Raji (cell line): ENCODE measurements around the gene SLC6A19.

ENCODE experiments used
- POLR2A ChIP-seq: IDR thresholded peaks from 2 replicates; pipeline ENCODE4 v1.6.1; 2011; ENCODE audit warnings: low read depth, low read length, control low read depth; ENCODE audit not compliant: insufficient read depth

SLC6A19 gene

DNA sequence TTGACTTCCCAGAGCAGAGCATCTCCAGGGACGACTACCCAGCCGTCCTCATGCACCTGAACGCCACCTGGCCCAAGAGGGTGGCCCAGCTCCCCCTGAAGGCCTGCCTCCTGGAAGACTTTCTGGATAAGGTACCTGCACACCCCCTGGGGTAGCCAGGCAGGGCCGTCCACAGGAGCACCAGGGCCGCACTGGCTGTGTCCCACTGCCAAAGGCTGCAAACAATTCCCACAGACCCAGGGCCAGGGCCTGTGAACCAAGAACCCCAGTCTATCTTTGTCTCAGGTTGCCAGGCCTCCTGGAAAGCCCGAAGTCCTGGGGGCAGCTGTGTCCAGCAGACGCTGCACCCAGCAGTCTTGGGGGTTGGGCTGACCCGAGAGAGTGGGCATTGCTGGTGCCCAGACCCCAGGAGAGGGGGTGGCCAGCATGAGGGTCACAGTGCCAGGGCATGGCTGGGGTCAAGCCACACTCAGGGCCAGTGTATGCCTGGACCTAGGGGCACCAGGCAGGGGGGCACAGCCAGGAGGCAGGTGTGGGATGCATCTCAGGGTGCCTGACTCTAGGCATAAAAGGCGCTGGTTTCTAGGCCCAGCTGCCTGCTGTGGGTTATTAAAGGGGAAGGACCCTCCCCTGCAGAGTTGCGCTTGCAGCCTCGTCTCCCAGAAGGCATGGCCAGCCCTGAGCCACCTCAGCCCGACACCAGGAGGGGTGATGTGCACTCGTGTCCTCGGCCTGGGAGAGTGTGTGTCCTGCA is 41.5 kb downstream of the SLC6A19 start:
- TF ChIP-seq POLR2A: no peak

DNA sequence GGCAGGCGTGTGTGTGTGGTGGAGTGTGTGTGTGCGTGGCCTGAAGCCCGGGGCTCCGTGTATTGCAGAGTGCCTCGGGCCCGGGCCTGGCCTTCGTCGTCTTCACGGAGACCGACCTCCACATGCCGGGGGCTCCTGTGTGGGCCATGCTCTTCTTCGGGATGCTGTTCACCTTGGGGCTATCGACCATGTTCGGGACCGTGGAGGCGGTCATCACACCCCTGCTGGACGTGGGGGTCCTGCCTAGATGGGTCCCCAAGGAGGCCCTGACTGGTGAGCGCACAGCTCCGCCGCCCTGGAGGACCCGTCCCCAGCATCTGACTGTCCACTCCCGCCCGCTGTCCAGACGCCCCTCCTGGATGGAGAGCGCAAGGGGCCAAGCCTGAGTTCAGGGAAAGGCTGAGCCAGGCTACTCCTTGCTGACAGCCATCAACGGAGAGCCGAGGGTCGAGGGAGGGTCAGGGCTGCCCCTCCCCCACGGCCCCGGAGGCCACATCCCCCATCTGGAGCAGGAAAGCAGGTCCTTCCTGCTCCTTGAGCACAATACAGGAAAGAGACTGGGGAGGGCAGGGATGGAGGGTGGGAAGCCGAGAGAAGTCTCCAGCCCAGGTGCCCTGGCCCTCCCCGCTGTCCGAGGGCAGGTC is 42.2 kb downstream of the SLC6A19 start:
- no peak for TF ChIP-seq POLR2A

DNA sequence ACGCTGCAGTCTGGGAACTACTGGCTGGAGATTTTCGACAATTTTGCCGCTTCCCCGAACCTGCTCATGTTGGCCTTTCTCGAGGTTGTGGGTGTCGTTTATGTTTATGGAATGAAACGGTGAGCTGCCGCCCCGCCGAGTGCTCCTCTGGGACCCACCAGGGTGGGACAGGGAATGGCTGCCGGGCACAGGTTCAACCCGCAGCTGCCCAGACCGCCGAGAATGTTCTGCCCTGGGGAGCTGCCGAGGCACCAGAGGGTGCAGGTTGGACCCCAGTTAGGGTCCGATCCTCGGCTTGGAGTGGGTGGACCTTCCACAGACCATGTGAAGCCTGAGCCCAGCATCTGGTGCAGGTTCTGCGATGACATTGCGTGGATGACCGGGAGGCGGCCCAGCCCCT is 42.9 kb downstream of the SLC6A19 start:
- no peak for TF ChIP-seq POLR2A

DNA sequence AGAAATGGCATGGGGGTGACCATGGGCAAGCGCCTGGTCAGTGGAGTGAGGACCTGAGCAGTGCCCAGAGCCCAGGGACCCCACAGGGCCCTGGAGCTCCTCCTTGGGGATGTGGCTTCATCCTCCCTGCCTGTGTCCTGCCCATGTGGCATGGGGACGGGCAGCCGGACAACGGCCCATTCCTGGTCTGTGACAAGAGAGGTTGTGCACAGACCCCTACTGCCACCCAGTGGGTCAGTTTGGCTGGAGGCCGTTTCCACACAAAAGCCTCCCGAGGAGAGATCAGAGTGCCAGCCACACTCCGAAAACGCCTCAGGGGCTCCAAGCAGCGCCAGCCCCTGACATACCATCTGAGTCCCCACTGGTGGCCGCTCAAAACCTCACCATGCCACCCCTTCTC is 43.6 kb downstream of the SLC6A19 start:
- no peak for TF ChIP-seq POLR2A

DNA sequence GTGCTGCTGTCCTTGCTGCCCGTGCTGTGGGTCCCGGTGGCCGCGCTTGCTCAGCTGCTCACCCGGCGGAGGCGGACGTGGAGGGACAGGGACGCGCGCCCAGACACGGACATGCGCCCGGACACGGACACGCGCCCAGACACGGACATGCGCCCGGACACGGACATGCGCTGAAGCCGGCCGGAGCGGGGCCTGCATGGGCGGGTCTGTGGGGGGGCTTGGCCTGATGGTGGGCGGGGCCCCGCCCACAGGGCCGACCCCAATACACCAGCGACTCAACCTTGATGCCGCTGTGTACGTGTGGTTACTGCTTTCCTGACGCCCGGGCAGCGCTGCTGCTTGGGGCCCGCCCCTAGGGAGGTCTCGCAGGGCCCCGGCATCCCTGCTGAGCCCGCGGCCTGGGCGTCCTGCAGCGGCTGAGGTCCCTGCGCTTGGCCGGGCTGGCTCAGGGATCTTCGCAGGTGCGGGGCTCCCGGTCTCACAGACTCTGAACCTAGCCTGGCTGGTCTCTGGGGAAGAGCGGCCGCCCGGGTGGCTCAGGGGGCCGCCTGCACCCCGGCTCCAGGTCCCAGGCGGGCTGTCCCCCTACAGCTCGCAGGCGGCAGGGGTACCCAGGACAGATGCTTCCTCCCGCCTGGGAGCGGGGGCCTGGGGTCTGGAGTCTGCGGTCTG is 44.6 kb downstream of the SLC6A19 start:
- no peak for TF ChIP-seq POLR2A

DNA sequence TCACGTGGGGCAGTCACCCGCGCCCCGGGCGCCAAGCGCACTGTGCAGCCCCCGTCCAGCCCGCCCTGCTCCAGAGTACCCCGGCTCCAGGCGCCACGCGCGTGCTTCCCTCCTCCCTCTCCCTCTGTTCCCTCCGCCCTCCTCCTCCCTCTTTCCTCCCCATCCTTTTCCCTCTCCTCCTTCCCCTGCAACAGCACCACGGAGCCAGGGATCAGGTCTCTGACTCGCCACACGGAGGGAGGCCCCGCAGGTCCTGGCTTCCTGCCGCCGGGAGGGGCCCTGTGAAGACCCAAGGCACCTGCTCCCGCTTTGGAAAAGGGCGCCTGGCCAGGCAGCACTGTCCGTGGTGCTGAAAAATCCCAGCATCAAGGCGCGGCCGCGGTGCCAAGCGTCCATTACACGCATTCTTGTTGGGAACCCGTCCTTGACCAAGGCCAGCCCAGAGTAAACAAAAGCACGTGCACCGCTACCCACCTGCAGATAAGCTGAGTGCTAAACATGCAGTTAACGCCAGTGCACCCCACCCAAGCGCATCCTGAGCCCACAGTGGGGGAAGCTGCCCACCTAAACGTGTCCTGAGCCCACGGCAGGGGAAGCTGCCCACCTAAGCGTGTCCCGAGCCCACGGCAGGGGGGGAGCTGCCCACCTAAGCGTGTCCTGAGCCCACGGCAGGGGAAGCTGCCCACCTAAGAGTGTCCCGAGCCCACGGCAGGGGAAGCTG is 45.5 kb downstream of the SLC6A19 start:
- no peak for TF ChIP-seq POLR2A

DNA sequence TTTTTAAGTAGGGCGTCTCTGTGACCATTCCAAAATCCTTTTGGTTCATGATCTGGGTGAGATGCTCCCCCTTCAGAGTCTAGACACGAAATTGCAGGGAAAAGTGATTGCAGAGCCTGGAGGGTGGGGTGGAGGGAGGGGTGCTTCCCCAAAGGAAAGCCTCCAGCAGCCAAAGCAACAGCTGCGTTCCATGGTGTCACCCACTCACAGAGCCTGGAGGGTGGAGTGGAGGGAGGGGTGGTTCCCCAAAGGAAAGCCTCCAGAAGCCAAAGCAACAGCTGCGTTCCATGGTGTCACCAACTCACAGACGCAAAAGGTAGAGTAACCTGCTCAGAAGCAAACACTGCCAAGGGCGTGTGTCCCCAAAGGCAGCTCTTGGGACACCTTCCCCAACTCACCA is 46.4 kb downstream of the SLC6A19 start:
- TF ChIP-seq POLR2A: no peak

DNA sequence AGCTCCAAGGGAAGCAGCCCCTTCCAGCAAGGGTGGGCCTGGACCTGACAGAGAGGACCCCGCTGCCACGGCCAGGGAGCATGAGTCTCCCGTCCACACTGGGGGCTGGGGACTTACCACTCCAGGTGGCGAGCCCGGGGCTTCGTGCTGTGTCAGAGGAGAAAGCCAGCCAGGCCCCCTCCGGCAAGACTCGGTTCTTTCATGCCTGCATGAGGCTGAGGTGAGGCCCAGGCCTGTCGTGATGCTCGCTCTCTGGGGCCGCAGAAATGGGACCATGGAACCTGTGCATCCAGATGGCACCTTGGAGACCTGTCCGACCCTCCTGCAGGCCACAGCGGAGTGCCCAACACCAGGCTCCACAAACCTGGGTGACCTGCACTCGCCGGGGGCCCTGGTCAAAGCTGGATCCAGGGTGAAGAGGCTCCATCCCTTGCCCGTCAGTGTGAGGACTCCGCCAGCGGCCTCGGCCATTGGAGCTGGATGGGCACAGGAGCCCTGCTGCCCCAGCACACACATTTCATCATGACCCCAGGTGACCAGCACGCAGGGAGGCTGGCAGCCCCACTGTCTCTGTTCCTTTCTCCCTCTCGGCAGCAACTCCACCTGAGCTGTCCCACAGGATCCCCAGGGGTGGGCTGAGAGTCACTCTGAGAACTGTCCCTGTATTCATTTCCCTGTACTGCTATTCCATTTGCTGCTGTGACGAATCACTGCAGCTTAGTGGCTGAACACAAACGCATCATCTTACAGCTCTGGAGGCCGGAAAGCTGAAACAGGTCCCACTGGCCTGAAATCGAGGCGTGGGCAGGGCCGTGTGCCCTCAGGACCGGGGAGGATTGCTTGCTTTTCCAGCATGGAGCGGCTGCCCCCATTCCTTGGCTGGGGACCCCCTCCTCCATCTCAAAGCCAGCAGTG is 48.2 kb downstream of the SLC6A19 start:
- TF ChIP-seq POLR2A: no peak

DNA sequence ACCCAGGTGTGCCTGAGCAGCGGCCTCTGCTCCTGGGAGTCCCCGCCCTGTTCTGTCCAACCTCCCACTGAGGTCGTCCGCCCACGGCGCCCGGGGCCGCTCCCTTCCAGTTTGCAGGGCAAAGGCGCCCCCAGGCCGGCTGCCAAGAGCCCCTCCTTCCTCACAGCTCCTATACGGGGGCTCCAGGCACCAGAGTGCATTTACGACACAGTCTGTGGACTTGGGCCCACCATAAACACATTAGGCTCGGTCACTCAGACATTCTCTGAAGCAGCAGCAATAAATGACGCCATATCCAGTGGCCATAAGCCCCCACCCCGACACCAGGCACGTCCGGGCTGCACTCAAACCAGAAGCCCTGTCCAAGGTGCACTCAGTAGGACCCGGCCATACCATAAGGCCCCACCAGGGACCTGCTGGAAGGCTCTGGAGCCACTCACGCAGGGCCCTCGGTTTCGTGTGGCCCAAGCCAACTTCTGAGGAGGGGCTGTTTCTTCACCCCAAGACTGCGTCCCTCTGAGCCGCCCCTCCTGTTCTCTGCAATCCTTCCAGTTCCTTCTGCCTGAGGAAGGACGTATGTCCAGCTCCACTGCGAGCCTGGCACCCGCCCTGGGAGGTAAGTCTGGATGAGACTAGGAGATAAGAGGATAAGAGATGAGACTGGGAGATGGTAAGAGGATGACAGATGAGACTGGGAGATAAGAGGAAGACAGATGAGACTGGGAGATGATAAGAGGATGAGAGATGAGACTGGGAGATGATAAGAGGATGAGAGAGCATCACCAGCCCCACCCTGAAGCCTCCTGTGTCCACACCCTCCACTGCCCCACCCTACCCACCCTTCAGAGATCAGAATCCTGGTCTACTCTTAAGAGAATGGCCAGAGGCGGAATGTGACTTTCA is 50.5 kb downstream of the SLC6A19 start:
- TF ChIP-seq POLR2A: no peak

DNA sequence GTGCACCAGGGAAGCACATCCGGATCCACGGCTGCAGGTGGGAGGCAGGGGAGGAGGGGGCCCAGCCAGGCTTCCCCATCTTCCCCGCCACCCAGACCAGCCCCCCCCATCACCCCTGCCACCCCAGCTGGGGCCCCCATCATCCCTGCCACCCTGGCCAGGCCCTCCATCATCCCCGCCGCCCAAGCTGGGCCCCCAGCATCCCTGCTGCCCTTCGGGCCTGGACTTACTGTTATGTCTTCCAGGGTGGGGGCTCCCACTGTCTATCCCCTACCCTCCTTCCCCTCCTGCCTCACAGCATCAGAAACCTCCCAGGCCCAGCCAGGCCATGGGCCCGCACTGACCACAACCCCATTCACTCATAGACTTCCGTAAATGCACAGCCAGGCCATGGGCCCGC is 51.3 kb downstream of the SLC6A19 start:
- TF ChIP-seq POLR2A: no peak

GRCh38 chr5:1253456-1254105 is 52.2 kb downstream of the SLC6A19 start:
- no peak for TF ChIP-seq POLR2A

DNA sequence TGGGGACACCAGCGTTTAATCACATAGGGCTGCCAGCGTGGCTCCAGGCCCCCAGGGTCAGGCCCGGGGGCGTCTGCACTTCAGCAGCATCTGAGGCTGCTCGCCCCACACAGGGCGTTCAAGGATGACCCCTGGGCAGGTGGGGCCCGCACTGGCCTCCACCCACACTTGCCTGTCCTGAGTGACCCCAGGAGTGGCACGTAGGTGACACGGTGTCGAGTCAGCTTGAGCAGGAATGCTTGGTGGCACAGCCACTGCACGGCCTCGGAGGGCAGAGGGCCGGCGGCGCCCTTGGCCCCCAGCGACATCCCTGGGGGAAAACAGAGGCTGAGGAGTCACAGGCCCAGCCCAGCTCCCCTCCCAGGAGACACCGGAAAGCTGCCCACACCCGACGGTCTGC is 52.8 kb downstream of the SLC6A19 start:
- TF ChIP-seq POLR2A: no peak

- no peak for TF ChIP-seq POLR2A
These were observed 53.7 kb downstream of the SLC6A19 start for GRCh38 chr5:1255081-1255561.
